H9 (cell line): ENCODE results near the gene TMEM184B. TPM values are rescaled to one million over a fixed set of nuclear protein-coding genes. Genes with fewer than 3 reads are reported as not detected.

Experiments used
- DNase-seq: peaks from one replicate; pipeline ENCODE4 v3.0.0-alpha.2; 2017
- H2AFZ ChIP-seq: one replicate; pipeline ENCODE4 v1.6.1; 2013; ENCODE audit warnings: mild to moderate bottlenecking, low read length, control low read depth, moderate library complexity
- H2AK5ac ChIP-seq: 2 replicates; pipeline ENCODE4 v1.6.1; 2013; ENCODE audit warnings: low read length, control low read depth, mixed read lengths; ENCODE audit not compliant: insufficient read length
- H2BK120ac ChIP-seq: one replicate; pipeline ENCODE4 v1.6.1; 2013; ENCODE audit warnings: low read depth, mild to moderate bottlenecking, low read length, control low read depth, inconsistent platforms; ENCODE audit not compliant: poor library complexity, severe bottlenecking
- H2BK12ac ChIP-seq: 2 replicates; pipeline ENCODE4 v1.6.1; 2013; ENCODE audit warnings: low read length, control low read depth, mixed read lengths, low read depth; ENCODE audit not compliant: insufficient read length
- H2BK15ac ChIP-seq: 2 replicates; pipeline ENCODE4 v1.6.1; 2013; ENCODE audit warnings: low read depth, low read length, control low read depth
- H2BK20ac ChIP-seq: one replicate; pipeline ENCODE4 v1.6.1; 2013; ENCODE audit warnings: low read depth, mild to moderate bottlenecking, low read length, control low read depth, inconsistent platforms; ENCODE audit not compliant: poor library complexity, severe bottlenecking
- H2BK5ac ChIP-seq: 2 replicates; pipeline ENCODE4 v1.6.1; 2013; ENCODE audit warnings: low read length, control low read depth, mixed read lengths; ENCODE audit not compliant: insufficient read length
- H3K14ac ChIP-seq: 2 replicates; pipeline ENCODE4 v1.6.1; 2013; ENCODE audit warnings: low read length, control low read depth; ENCODE audit not compliant: insufficient read depth
- H3K18ac ChIP-seq: 2 replicates; pipeline ENCODE4 v1.6.1; 2013; ENCODE audit warnings: low read depth, mild to moderate bottlenecking, mixed read lengths, low read length, control low read depth; ENCODE audit not compliant: insufficient read length
- H3K23ac ChIP-seq: 2 replicates; pipeline ENCODE4 v1.6.1; 2013; ENCODE audit warnings: low read length, control low read depth, mixed read lengths, low read depth; ENCODE audit not compliant: insufficient read length
- H3K23me2 ChIP-seq: 2 replicates; pipeline ENCODE4 v1.6.1; 2013; ENCODE audit warnings: low read depth, mild to moderate bottlenecking, mixed read lengths, low read length, control low read depth; ENCODE audit not compliant: insufficient read length, poor library complexity, severe bottlenecking
- H3K27ac ChIP-seq: 2 replicates; pipeline ENCODE4 v1.5.1; 2013; ENCODE audit warnings: low read length, control low read depth, mixed read lengths, low read depth; ENCODE audit not compliant: insufficient read length
- H3K27me3 ChIP-seq: 2 replicates; pipeline ENCODE4 v1.6.1; 2013; ENCODE audit warnings: low read length, control low read depth, inconsistent platforms; ENCODE audit not compliant: insufficient read depth
- H3K4ac ChIP-seq: 2 replicates; pipeline ENCODE4 v1.6.1; 2013; ENCODE audit warnings: low read depth, mild to moderate bottlenecking, control low read depth, inconsistent platforms, low read length, moderate library complexity
- H3K4me1 ChIP-seq: 2 replicates; pipeline ENCODE4 v1.6.1; 2013; ENCODE audit warnings: low read length, control low read depth, inconsistent platforms; ENCODE audit not compliant: insufficient read depth
- H3K4me2 ChIP-seq: 2 replicates; pipeline ENCODE4 v1.6.1; 2013; ENCODE audit warnings: low read length, control low read depth, mixed read lengths; ENCODE audit not compliant: insufficient read length, insufficient read depth
- H3K56ac ChIP-seq: 2 replicates; pipeline ENCODE4 v1.6.1; 2013; ENCODE audit warnings: low read depth, mild to moderate bottlenecking, mixed read lengths, low read length, control low read depth; ENCODE audit not compliant: insufficient read length
- H3K79me1 ChIP-seq: 2 replicates; pipeline ENCODE4 v1.6.1; 2013; ENCODE audit warnings: low read depth, mild to moderate bottlenecking, moderate library complexity, low read length, control low read depth, inconsistent platforms; ENCODE audit not compliant: insufficient read depth, poor library complexity, severe bottlenecking
- H3K79me2 ChIP-seq: 2 replicates; pipeline ENCODE4 v1.6.1; 2013; ENCODE audit warnings: low read length, control low read depth, inconsistent platforms; ENCODE audit not compliant: insufficient read depth
- H3K9ac ChIP-seq: 2 replicates; pipeline ENCODE4 v1.6.1; 2013; ENCODE audit warnings: low read length, control low read depth, mixed read lengths; ENCODE audit not compliant: insufficient read length; ENCODE audit errors: extremely low read depth
- H3K9me3 ChIP-seq: one replicate; pipeline ENCODE4 v1.6.1; 2013; ENCODE audit warnings: low read depth, low read length, inconsistent platforms; ENCODE audit not compliant: control insufficient read depth
- H3T11ph ChIP-seq: one replicate; pipeline ENCODE4 v1.6.1; 2013; ENCODE audit warnings: mild to moderate bottlenecking, low read length, control low read depth, inconsistent platforms
- H4K20me1 ChIP-seq: one replicate; pipeline ENCODE4 v1.6.1; 2013; ENCODE audit not compliant: control insufficient read depth, insufficient read length, insufficient read depth
- H4K5ac ChIP-seq: 2 replicates; pipeline ENCODE4 v1.6.1; 2013; ENCODE audit warnings: low read depth, mild to moderate bottlenecking, mixed read lengths, low read length, control low read depth; ENCODE audit not compliant: insufficient read length
- H4K8ac ChIP-seq: replicated peaks from 2 replicates; pipeline ENCODE4 v1.6.1; 2013; ENCODE audit warnings: low read length, control low read depth, mixed read lengths, low read depth; ENCODE audit not compliant: insufficient read length
- H4K91ac ChIP-seq: 2 replicates; pipeline ENCODE4 v1.6.1; 2013; ENCODE audit warnings: low read depth, mild to moderate bottlenecking, moderate library complexity, mixed read lengths, low read length, control low read depth; ENCODE audit not compliant: insufficient read length
- H3K27ac Mint-ChIP-seq, 3 experiments: 2 replicates in 2 of 3; 3 replicates in 1 of 3; pipeline ENCODE4 v1.8.0; 2020 to 2021; ENCODE audit warnings: mixed read lengths in 3 of 3, mild to moderate bottlenecking in 1 of 3, moderate library complexity in 1 of 3
- H3K27me3 Mint-ChIP-seq: 2 replicates; pipeline ENCODE4 v1.8.0; 2021; ENCODE audit warnings: low read depth, mild to moderate bottlenecking, moderate library complexity, mixed read lengths
- H3K36me3 Mint-ChIP-seq, 3 experiments: 2 replicates in 2 of 3; 3 replicates in 1 of 3; pipeline ENCODE4 v1.8.0; 2020 to 2021; ENCODE audit warnings: low read depth in 3 of 3, mixed read lengths in 3 of 3; ENCODE audit not compliant: insufficient read depth in 1 of 3
- H3K4me1 Mint-ChIP-seq, 2 experiments: 2 replicates each; pipeline ENCODE4 v1.8.0; 2020; ENCODE audit warnings: mixed read lengths in 2 of 2
- H3K4me3 Mint-ChIP-seq, 2 experiments: 2 replicates in 1 of 2; 3 replicates in 1 of 2; pipeline ENCODE4 v1.8.0; 2020 to 2021; ENCODE audit warnings: mild to moderate bottlenecking in 2 of 2, mixed read lengths in 2 of 2, moderate library complexity in 1 of 2
- H3K9me3 Mint-ChIP-seq, 2 experiments: 2 replicates in 1 of 2; 3 replicates in 1 of 2; pipeline ENCODE4 v1.8.0; 2020; ENCODE audit warnings: mild to moderate bottlenecking in 2 of 2, mixed read lengths in 2 of 2, moderate library complexity in 1 of 2
- WGBS: extraction: QIAGEN DNeasy Blood & Tissue Kit; methylation state at CpG from one replicate; pipeline ENCODE4 v1.1.7; 2013; ENCODE audit warnings: missing lambda C conversion rate, low lambda C conversion rate, mixed read lengths; ENCODE audit not compliant: insufficient read length; ENCODE audit errors: extremely low coverage; 5-methylcytosine and 5-hydroxymethylcytosine counted together
- total RNA-seq: library from RNA; stranded (reverse); gene quantifications from 2 replicates; pipeline ENCODE4 v1.2.1, GENCODE V29; 2021
- TF ChIP-seq, protein P1 (sequence below): fragments of 200-600 bp; sonication (generic); conservative IDR thresholded peaks from 3 replicates; pipeline ENCODE4 v1.8.0; 2021; ENCODE audit warnings: antibody characterized with exemption, mild to moderate bottlenecking

Gene TMEM184B
- total RNA-seq, 1 experiment from 2014 or later = 58.5 TPM

DNA sequence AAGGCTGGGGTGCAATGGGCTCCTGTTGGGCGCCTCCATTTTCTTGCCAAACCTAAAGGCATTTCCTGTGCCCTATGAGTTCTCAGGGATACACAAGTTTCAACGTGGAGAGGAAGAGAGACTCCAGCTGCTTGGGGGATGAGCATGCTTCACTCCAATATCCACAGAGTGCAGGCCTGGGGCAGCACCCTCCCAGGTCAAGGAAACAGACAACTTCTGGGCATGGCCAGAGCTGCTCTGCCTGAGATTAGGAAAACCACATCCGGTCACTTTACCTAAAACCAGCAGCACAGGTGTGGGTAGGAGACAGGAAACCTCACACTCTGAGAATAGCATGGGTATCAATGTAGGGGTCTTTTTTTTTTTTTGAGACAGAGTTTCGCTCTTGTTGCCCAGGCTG lies 28.7 kb downstream of the TMEM184B start:
- no peak overlapping the region for H2BK20ac ChIP-seq
- H2BK12ac ChIP-seq = no peak overlapping the region
- no peak overlapping the region for H3K23ac ChIP-seq
- H4K91ac ChIP-seq = no peak overlapping the region
- Mint-ChIP-seq H3K9me3 (no peaks in the 10 kb centered on the region; a peak in 1 of 5 replicates), H3K36me3 (peaks cover 17 to 40% (median 34%) of the 10 kb centered on the region in 3 experiments; a peak in 6 of 7 replicates), H3K4me3 (no peak overlapping the region; a peak in 1 of 5 replicates), H3K4me1 (peaks cover 21 to 42% of the 10 kb centered on the region in 2 experiments), H3K27me3 (no peaks in the 10 kb centered on the region), H3K27ac (peak overlapping the region; percentile 88 to 93 (median 89); a peak in 6 of 7 replicates)
- no peak overlapping the region for H2AFZ ChIP-seq
- H2BK120ac ChIP-seq = no peak overlapping the region
- no peaks in the 10 kb centered on the region for H3K9me3 ChIP-seq
- TF ChIP-seq, protein P1, sequence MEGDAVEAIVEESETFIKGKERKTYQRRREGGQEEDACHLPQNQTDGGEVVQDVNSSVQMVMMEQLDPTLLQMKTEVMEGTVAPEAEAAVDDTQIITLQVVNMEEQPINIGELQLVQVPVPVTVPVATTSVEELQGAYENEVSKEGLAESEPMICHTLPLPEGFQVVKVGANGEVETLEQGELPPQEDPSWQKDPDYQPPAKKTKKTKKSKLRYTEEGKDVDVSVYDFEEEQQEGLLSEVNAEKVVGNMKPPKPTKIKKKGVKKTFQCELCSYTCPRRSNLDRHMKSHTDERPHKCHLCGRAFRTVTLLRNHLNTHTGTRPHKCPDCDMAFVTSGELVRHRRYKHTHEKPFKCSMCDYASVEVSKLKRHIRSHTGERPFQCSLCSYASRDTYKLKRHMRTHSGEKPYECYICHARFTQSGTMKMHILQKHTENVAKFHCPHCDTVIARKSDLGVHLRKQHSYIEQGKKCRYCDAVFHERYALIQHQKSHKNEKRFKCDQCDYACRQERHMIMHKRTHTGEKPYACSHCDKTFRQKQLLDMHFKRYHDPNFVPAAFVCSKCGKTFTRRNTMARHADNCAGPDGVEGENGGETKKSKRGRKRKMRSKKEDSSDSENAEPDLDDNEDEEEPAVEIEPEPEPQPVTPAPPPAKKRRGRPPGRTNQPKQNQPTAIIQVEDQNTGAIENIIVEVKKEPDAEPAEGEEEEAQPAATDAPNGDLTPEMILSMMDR = no peak
- no peak overlapping the region for H3K9ac ChIP-seq
- H3K79me1 ChIP-seq = no peaks in the 10 kb centered on the region
- no peak overlapping the region for H4K5ac ChIP-seq
- no peak overlapping the region for H2BK15ac ChIP-seq
- WGBS = no CpG with 5 or more reads among the region's 4 CpGs
- no peak overlapping the region for H3T11ph ChIP-seq
- DNase-seq = no peak
- H2AK5ac ChIP-seq = no peak overlapping the region
- H3K27me3 ChIP-seq = no peaks in the 10 kb centered on the region
- no peak overlapping the region for H3K27ac ChIP-seq
- H4K8ac ChIP-seq = no peak overlapping the region
- no peaks in the 10 kb centered on the region for H3K4me1 ChIP-seq
- H4K20me1 ChIP-seq = no peaks in the 10 kb centered on the region
- no peak overlapping the region for H3K4me2 ChIP-seq
- H3K4ac ChIP-seq = no peak overlapping the region
- H3K79me2 ChIP-seq = no peaks in the 10 kb centered on the region
- H3K18ac ChIP-seq = no peak overlapping the region
- H3K14ac ChIP-seq = no peak overlapping the region
- H2BK5ac ChIP-seq = no peak overlapping the region
- no peaks in the 10 kb centered on the region for H3K23me2 ChIP-seq
- no peak overlapping the region for H3K56ac ChIP-seq
